Measurements from ENCODE around the gene IPMK. TPM values are rescaled to one million over a fixed set of nuclear protein-coding genes. Genes with fewer than 3 reads are reported as not detected.

Gene IPMK
- total RNA-seq (1 to 10 TPM; 2.1 to 2.6 (median 2.3) TPM), polyA plus RNA-seq (1.2 TPM)
- long read RNA-seq, donor 1, full-length matches to known transcripts, result 1 of 3 reads
- long read RNA-seq, donor 1, partial matches to known transcripts, result 0 of 3 reads
- long read RNA-seq, donor 1, other reads (novel, unspliced or antisense), result 2 of 3 reads
- long read RNA-seq, donor 2, full-length matches to known transcripts, result 1 of 1 reads
- long read RNA-seq, donor 2, partial matches to known transcripts, result 0 of 1 reads
- long read RNA-seq, donor 2, other reads (novel, unspliced or antisense), result 0 of 1 reads
- long read RNA-seq, donor 3, full-length matches to known transcripts, result 2 of 3 reads
- long read RNA-seq, donor 3, partial matches to known transcripts, result 0 of 3 reads
- long read RNA-seq, donor 3, other reads (novel, unspliced or antisense), result 1 of 3 reads
- long read RNA-seq, donor 4, result 0 reads

DNA sequence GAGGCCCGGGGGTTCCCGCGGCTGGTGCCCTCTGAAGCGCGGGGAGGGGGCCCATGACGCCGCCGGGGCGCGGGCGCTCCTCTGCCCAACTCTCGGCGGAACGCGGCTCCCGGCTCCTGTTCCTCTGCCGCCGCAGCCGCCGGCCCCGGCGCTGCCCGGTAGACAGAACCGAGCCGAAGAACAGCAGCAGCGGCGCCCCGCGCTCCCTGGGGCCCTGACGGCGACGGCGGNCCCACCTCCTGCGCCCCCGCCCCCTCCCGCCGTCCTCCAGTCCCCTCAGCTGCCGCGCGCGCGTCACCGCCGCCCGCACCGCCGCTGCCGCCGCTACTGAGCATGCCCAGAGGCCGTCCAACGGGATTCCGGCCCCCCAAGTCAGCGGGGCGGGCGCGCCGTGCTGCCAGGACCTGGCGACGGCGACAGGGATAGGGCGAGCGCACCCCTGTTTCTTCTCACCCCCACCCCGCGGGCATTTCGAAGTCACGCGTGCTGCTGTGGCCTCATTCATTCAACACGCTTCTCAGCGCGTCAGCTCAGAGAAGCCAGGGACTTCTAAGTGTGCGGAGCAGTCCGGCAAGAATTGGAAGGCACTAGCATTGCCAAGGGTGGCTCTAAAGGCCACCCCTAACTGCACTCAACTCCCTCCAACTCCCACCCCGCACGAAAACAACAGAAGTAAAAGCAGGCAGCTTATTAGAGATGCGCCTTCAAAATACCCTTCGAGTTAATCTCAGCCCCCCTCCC, at the start of gene IPMK:
TSS of gene IPMK (minus strand) at position 182 of the 741 bp plus-strand sequence. CDS start 283 bp downstream, outside the sequence.
- intact Hi-C loops (cut with DNase I), result no loop called here

DNA sequence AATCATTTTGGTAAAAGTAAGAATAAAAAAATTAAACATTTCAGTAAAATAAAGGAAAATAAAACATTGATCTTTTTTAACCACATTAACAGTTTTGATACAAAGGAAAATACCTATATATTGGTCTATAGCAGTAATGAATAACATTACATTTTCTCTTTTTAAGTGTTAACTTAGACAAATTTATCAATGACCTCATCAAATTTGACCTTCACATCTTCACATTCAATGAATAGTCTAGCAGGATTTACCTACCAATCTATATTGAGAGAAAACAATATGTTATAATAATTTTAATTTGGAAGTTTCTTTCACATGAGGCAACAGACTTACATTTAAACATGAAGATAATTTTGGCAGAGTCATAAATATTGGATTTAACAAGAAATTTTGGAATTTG, 49.2 kb upstream of the IPMK start:
- DNase-seq (no peak), ATAC-seq (no peak)
- Histone ChIP-seq H3K4me3 (ENCODE audit: low read length) (no peak overlapping the region), H3K9me3 (ENCODE audit: control insufficient read depth, low read length) (no peaks in the 10 kb centered on the region), H3K27me3 (ENCODE audit: control insufficient read depth, insufficient read depth) (no peaks in the 10 kb centered on the region), H3K27ac (ENCODE audit: low read length) (no peak overlapping the region), H3K4me1 (ENCODE audit: control insufficient read depth, insufficient read depth, low read length) (no peaks in the 10 kb centered on the region)
- intact Hi-C loops (cut with DNase I), result no loop called here

More for the DNA sequence above, at the start of gene IPMK:
- peak; percentile 96 to 99 (median 98) for DNase-seq
- Histone ChIP-seq H3K9me3 (ENCODE audit: control insufficient read depth, low read length) (no peaks in the 10 kb centered on the region), H3K27ac (ENCODE audit: low read length) (peak within 1 kb of the TSS; percentile 66), H3K27me3 (ENCODE audit: control insufficient read depth, insufficient read depth) (no peaks in the 10 kb centered on the region), H3K4me1 (ENCODE audit: control insufficient read depth, insufficient read depth, low read length) (no peaks in the 10 kb centered on the region), H3K4me3 (ENCODE audit: low read length) (peak within 1 kb of the TSS; percentile 50)
- ATAC-seq, result peak; percentile 92 to 93
- under 1% methylated on average over 76 of the region's 76 CpGs for WGBS

DNA sequence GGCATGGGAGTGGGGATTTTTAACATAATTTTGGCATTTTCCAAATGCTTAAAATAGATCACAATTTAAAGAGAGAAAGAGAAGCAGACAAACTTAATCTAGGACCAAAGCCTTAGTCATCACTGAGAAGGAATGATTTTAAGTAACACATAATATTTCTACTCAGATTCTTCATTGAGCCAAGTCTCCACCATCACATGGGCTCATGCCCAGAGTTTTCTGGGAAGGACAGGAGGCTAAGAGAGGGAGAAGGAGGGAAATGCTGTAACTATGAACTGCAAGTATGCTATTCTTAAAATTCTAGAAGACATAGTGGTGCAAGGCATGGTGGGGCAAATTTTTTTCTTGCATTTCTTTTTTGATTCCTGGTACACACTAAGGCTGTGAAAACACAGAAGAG, 43.3 kb upstream of the IPMK start:
- Histone ChIP-seq H3K9me3 (ENCODE audit: control insufficient read depth, low read length) (no peaks in the 10 kb centered on the region), H3K4me3 (ENCODE audit: low read length) (no peak overlapping the region), H3K27ac (ENCODE audit: low read length) (no peak overlapping the region), H3K4me1 (ENCODE audit: control insufficient read depth, insufficient read depth, low read length) (no peaks in the 10 kb centered on the region), H3K27me3 (ENCODE audit: control insufficient read depth, insufficient read depth) (no peaks in the 10 kb centered on the region)
- intact Hi-C loops (cut with DNase I), result no loop called here
- ATAC-seq (no peak), DNase-seq (no peak)

DNA sequence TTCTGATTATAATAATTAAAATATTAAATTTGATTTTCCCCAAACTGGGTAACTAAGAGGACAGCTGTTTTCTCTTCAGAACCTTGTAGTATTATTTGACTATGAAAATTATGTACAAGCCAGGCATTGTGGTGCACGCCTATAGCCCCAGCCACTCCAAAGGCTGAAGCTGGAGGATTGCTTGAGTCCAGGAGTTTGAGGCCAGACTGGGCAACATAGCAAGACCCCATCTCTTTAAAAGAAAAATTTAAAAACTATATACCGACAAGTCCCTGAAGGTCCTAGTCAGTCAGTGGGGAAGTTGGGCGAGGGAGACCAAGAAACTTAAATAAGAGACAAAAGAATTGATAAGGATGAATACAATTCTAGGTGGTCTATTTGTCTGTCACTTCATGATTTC, 40.0 kb upstream of the IPMK start:
- H3K4me1 ChIP-seq (ENCODE audit: control insufficient read depth, insufficient read depth, low read length), result no peaks in the 10 kb centered on the region
- intact Hi-C loops (cut with DNase I), result loop anchor here in 1 of 4 donors (10.0 kb wide), 1 partner anchor 77 kb away; the partner anchor contains the start of gene TFAM
- no peaks in the 10 kb centered on the region for H3K9me3 ChIP-seq (ENCODE audit: control insufficient read depth, low read length)
- no peak overlapping the region for H3K4me3 ChIP-seq (ENCODE audit: low read length)
- DNase-seq (no peak), ATAC-seq (no peak)
- no peaks in the 10 kb centered on the region for H3K27me3 ChIP-seq (ENCODE audit: control insufficient read depth, insufficient read depth)
- 92% methylated on average over 3 of the region's 3 CpGs for WGBS
- no peak overlapping the region for H3K27ac ChIP-seq (ENCODE audit: low read length)

DNA sequence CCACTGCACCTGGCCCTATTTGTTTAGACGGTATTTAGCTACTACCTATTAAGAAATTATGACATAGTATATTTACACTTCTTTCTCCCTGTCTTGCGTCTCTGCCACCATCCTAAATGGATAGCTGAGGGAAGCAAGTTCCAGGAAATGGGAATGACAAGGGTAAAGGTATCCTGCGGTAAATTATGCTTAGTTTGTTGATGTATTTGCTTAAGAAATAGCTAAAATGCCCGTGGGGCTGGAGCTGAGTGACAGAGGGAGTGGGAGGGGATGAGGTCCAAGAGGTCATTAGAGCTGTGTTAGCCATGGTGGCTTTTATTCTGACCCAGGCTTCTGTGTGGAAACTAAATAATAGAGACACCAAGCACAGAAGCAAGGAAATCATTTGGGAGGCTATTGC, 38.1 kb upstream of the IPMK start:
- no peak overlapping the region for H3K27ac ChIP-seq (ENCODE audit: low read length)
- WGBS, result 64% methylated on average over 4 of the region's 4 CpGs
- no peak overlapping the region for H3K4me3 ChIP-seq (ENCODE audit: low read length)
- no peaks in the 10 kb centered on the region for H3K9me3 ChIP-seq (ENCODE audit: control insufficient read depth, low read length)
- intact Hi-C loops (cut with DNase I), result loop anchor here in 1 of 4 donors (10.0 kb wide), 1 partner anchor 79 kb away; the partner anchor contains the start of gene TFAM
- no peaks in the 10 kb centered on the region for H3K27me3 ChIP-seq (ENCODE audit: control insufficient read depth, insufficient read depth)
- ATAC-seq, result no peak
- no peaks in the 10 kb centered on the region for H3K4me1 ChIP-seq (ENCODE audit: control insufficient read depth, insufficient read depth, low read length)
- DNase-seq, result no peak

DNA sequence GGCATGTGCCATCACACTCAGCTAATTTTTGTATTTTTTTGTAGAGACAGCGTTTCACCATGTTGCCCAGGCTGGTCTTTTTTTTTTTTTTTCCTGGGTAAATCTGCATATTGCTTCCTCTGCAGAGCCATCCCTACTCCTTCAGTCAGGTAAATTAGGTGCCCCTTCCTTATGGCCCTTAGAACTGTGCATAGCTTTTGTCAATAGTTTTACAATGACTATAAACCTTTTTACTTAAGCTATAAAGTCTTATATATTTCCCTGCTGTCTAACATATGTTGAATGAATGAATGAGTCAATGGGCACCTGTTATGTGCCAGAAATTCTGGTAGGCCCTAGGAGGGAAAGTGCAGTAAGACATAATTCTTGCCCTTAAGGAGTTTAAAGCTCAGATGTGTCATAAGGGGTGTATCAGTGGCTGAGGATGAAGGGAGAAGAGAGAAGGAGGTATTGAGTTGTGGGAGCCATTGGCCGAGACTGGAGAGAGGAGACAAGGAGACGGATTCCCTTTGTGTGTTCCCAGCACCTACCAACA, 36.5 kb upstream of the IPMK start:
- Histone ChIP-seq H3K9me3 (ENCODE audit: control insufficient read depth, low read length) (no peaks in the 10 kb centered on the region), H3K27me3 (ENCODE audit: control insufficient read depth, insufficient read depth) (no peaks in the 10 kb centered on the region), H3K4me1 (ENCODE audit: control insufficient read depth, insufficient read depth, low read length) (no peaks in the 10 kb centered on the region), H3K4me3 (ENCODE audit: low read length) (no peak overlapping the region), H3K27ac (ENCODE audit: low read length) (no peak overlapping the region)
- 77% methylated on average over 3 of the region's 3 CpGs for WGBS
- intact Hi-C loops (cut with DNase I), result loop anchor here in 1 of 4 donors (10.0 kb wide), 1 partner anchor 81 kb away; the partner anchor contains the start of gene TFAM
- DNase-seq (no peak), ATAC-seq (no peak)

DNA sequence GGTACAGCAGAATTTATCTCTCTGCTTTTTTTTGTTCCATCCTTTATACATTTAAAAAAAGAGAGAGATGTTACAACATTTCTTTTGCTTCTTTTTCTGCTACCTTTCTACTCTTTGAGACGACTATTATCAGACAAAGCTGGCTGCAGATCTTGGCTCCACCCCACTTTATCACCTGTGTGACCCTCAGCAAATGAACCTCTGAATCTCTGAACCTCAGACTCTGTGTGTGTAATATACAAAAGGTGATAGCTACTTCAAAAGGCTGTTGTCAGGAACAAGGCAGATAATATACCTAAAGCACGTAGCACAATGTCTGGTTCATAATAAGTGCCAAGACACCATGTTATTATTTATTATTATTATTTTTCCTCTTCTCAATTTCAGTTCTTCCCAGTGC, 34.6 kb upstream of the IPMK start:
- Histone ChIP-seq H3K27me3 (ENCODE audit: control insufficient read depth, insufficient read depth) (no peaks in the 10 kb centered on the region), H3K4me3 (ENCODE audit: low read length) (no peak overlapping the region), H3K27ac (ENCODE audit: low read length) (no peak overlapping the region), H3K9me3 (ENCODE audit: control insufficient read depth, low read length) (no peaks in the 10 kb centered on the region), H3K4me1 (ENCODE audit: control insufficient read depth, insufficient read depth, low read length) (no peaks in the 10 kb centered on the region)
- ATAC-seq (no peak), DNase-seq (no peak)
- WGBS, result 40% methylated on average over 2 of the region's 2 CpGs
- intact Hi-C loops (cut with DNase I), result loop anchor here in 1 of 4 donors (10.0 kb wide), 1 partner anchor 83 kb away; the partner anchor contains the start of gene TFAM

DNA sequence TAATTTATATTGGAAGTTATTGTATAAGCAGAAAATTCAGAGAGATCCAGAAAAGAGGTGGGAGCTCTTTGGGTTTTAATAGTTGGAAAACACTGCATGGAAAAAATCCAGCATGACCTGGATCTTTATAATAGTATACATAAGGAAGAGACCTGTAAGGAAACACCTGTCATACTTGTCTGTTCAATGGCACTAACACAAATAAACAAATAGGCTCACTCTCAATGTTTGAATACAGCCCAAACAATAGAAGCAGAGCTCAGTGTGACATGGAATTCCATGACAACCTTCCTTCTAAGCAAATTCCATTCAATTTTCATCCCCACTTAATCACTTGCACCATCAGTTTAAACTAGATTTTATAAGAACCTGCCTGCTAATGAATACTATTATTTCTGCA, 33.0 kb upstream of the IPMK start:
- no peaks in the 10 kb centered on the region for H3K4me1 ChIP-seq (ENCODE audit: control insufficient read depth, insufficient read depth, low read length)
- DNase-seq (no peak), ATAC-seq (no peak)
- no peak overlapping the region for H3K27ac ChIP-seq (ENCODE audit: low read length)
- H3K27me3 ChIP-seq (ENCODE audit: control insufficient read depth, insufficient read depth), result no peaks in the 10 kb centered on the region
- no peak overlapping the region for H3K4me3 ChIP-seq (ENCODE audit: low read length)
- H3K9me3 ChIP-seq (ENCODE audit: control insufficient read depth, low read length), result no peaks in the 10 kb centered on the region
- intact Hi-C loops (cut with DNase I), result loop anchor here in 1 of 4 donors (10.0 kb wide), 1 partner anchor 84 kb away; the partner anchor contains the start of gene TFAM

DNA sequence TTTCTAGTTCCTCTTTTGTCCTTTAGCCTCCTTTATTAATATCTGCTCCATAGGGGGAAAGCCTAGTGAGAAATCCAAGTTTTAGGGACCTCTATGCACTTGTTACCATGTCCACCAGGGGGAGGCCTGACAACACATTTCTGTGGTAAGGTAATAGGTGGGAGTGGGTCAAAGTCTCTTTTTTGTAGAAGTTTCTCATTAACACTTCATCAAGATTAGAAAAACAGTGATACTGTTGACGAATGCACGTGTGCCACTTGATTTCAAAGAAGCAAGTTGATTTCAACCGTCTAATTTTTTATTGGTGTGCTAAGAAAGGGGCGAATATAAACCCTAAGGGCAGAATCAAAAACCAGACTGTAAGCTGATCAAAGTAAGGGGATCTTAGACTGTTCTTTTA, 31.9 kb upstream of the IPMK start:
- DNase-seq (peak in 2 of 3 donors; percentile 28 to 55), ATAC-seq (peak; percentile 71 to 79)
- H3K9me3 ChIP-seq (ENCODE audit: control insufficient read depth, low read length), result no peaks in the 10 kb centered on the region
- H3K4me3 ChIP-seq (ENCODE audit: low read length), result no peak overlapping the region
- WGBS, result 12% methylated on average over 4 of the region's 4 CpGs
- intact Hi-C loops (cut with DNase I), result loop anchor here in 1 of 4 donors (10.0 kb wide), 1 partner anchor 125 kb away; no protein-coding TSS in a partner anchor
- H3K27ac ChIP-seq (ENCODE audit: low read length), result no peak overlapping the region
- no peaks in the 10 kb centered on the region for H3K4me1 ChIP-seq (ENCODE audit: control insufficient read depth, insufficient read depth, low read length)
- no peaks in the 10 kb centered on the region for H3K27me3 ChIP-seq (ENCODE audit: control insufficient read depth, insufficient read depth)

DNA sequence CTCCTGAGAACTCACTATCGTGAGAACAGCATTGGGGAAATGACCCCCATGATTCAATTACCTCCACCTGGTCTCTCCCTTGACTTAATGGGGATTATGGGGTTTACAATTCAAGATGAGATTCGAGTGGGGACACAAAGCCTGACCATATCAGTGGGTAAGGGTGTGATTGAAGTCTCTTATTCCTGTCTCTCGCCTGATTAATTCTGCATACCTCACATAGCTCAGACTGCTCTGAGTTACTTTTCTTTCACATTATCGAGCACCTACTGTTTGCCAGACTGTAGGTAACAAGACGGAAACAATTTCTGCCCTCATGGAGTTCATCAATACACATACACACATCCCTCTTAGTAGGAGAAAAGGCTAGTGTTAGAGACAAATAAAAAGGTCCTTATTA, 26.3 kb upstream of the IPMK start:
- intact Hi-C loops (cut with DNase I), result loop anchor here (5.0 to 10.0 kb wide), 3 partner anchors 112 to 119 kb away; no protein-coding TSS in a partner anchor
- Histone ChIP-seq H3K4me3 (ENCODE audit: low read length) (no peak overlapping the region), H3K27ac (ENCODE audit: low read length) (no peak overlapping the region), H3K27me3 (ENCODE audit: control insufficient read depth, insufficient read depth) (no peaks in the 10 kb centered on the region), H3K4me1 (ENCODE audit: control insufficient read depth, insufficient read depth, low read length) (no peaks in the 10 kb centered on the region), H3K9me3 (ENCODE audit: control insufficient read depth, low read length) (no peaks in the 10 kb centered on the region)
- 71% methylated on average over 5 of the region's 5 CpGs for WGBS
- ATAC-seq (no peak), DNase-seq (no peak)
